A673 (cell line): Measurements from ENCODE around the gene NEUROD1. TPM values are rescaled to one million over a fixed set of nuclear protein-coding genes. Genes with fewer than 3 reads are reported as not detected.
"Not testable (repeated sequence)": the region's sequence is repeated elsewhere in the genome, so short reads cannot be mapped to it uniquely, and the experiment has no call there.

Experiments used
- BruUV-seq: library from RNA; stranded (reverse); fragments of 400-500 nt; replicated peaks from 2 replicates; lab custom pipeline; 2021; lab: Mats Ljungman, UMichigan
- CTCF ChIA-PET: fragments of 300-600 bp; sonication (Branson Sonifier 250); formaldehyde crosslinking; loops from one replicate; lab custom pipeline; 2022; ENCODE audit warnings: antibody characterized with exemption; lab: Charles Lee
- POLR2A ChIA-PET: fragments of 300-600 bp; sonication (Branson Sonifier 250); formaldehyde crosslinking; loops from one replicate; lab custom pipeline; 2022; ENCODE audit warnings: antibody characterized with exemption; ENCODE audit not compliant: low non-redundant PET; lab: Charles Lee
- DNase-seq: peaks from one replicate; pipeline ENCODE4 v3.0.0-alpha.2; 2015; ENCODE audit warnings: low spot score
- H3K27ac ChIP-seq: fragments of 200-600 bp; sonication (generic); 2 replicates; pipeline ENCODE4 v1.5.1; 2016; ENCODE audit warnings: mixed run types, low read depth, mild to moderate bottlenecking, mixed read lengths, antibody characterized with exemption, low read length; ENCODE audit not compliant: poor library complexity, severe bottlenecking
- H3K27me3 ChIP-seq: fragments of 200-600 bp; sonication (generic); replicated peaks from 2 replicates; pipeline ENCODE4 v1.6.1; 2017; ENCODE audit warnings: mixed run types, low read depth, mild to moderate bottlenecking, mixed read lengths, antibody characterized with exemption, low read length; ENCODE audit not compliant: insufficient read depth, poor library complexity
- H3K36me3 ChIP-seq: fragments of 200-600 bp; sonication (generic); 2 replicates; pipeline ENCODE4 v1.6.1; 2016; ENCODE audit warnings: mixed run types, mild to moderate bottlenecking, mixed read lengths, antibody characterized with exemption, low read length; ENCODE audit not compliant: insufficient read depth, poor library complexity, severe bottlenecking
- H3K4me1 ChIP-seq: fragments of 200-600 bp; sonication (generic); 2 replicates; pipeline ENCODE4 v1.6.1; 2017; ENCODE audit warnings: mixed run types, mild to moderate bottlenecking, mixed read lengths, antibody characterized with exemption, low read length; ENCODE audit not compliant: insufficient read depth, poor library complexity, severe bottlenecking
- H3K4me3 ChIP-seq: fragments of 200-600 bp; sonication (generic); 2 replicates; pipeline ENCODE4 v1.5.1; 2016; ENCODE audit warnings: low read depth, mixed run types, mild to moderate bottlenecking, mixed read lengths, low read length; ENCODE audit not compliant: poor library complexity, severe bottlenecking
- H3K9me3 ChIP-seq: fragments of 200-600 bp; sonication (generic); 2 replicates; pipeline ENCODE4 v1.6.1; 2016; ENCODE audit warnings: mixed run types, low read depth, mild to moderate bottlenecking, mixed read lengths, antibody characterized with exemption, low read length; ENCODE audit not compliant: poor library complexity, severe bottlenecking
- CTCF ChIP-seq: fragments of 300-800, 200-600 bp; sonication (generic); conservative IDR thresholded peaks from 2 replicates; pipeline ENCODE4 v1.5.1; 2017; ENCODE audit warnings: low read depth, mild to moderate bottlenecking, antibody characterized with exemption, low read length, moderate library complexity, mixed read lengths
- EZH2 ChIP-seq: fragments of 200-600 bp; sonication (generic); IDR thresholded peaks from 2 replicates; pipeline ENCODE4 v1.6.1; 2017; ENCODE audit warnings: borderline replicate concordance, low read depth, mild to moderate bottlenecking, mixed read lengths, antibody characterized with exemption, low read length; ENCODE audit not compliant: poor library complexity, severe bottlenecking
- intact Hi-C: fragments of 100-400 bp; cut with micrococcal nuclease; formaldehyde crosslinking; loops from one replicate; pipeline ENCODE4 v1.10.0; 2022; ENCODE audit not compliant: unreplicated experiment
- total RNA-seq: library from RNA; stranded (reverse); gene quantifications from 2 replicates; pipeline ENCODE4 v1.2.3, GENCODE V29; 2021

NEUROD1 gene
- total RNA-seq, 1 experiment from 2014 or later: not detected

- DNase-seq: no peak
- TF ChIP-seq CTCF (no peak), EZH2 (no peak)
Observed at GRCh38 chr2:181723731-181724130, 43.4 kb upstream of the NEUROD1 start.

GRCh38 chr2:181715033-181715630 lies 34.8 kb upstream of the NEUROD1 start:
- ChIA-PET CTCF (interaction anchor here (0.5 to 1.9 kb wide), 15 partner anchors 8 to 1591 kb away, joined by 3 to 28 read pairs (median 4); partner anchors contain the start of gene ITGA4), POLR2A (interaction anchor here (0.5 to 0.6 kb wide), 2 partner anchors 16 to 37 kb away, joined by 3 to 4 read pairs; no protein-coding TSS in a partner anchor)
- Histone ChIP-seq H3K27me3 (no peaks in the 10 kb centered on the region), H3K4me1 (no peaks in the 10 kb centered on the region), H3K4me3 (no peak overlapping the region), H3K27ac (no peak overlapping the region), H3K9me3 (no peaks in the 10 kb centered on the region), H3K36me3 (no peaks in the 10 kb centered on the region)
- BruUV-seq: no TSS peak
- intact Hi-C loops: loop anchor here (1.0 to 10.0 kb wide), 5 partner anchors 142 to 1590 kb away; partner anchors contain the start of gene ITGA4
- peak; percentile 81 for TF ChIP-seq CTCF
- no peak for TF ChIP-seq EZH2
- DNase-seq: peak; percentile 85

More at GRCh38 chr2:181723731-181724130, 43.4 kb upstream of the NEUROD1 start:
- CTCF ChIA-PET: interaction anchor here (1.3 kb wide), 1 partner anchor 8 kb away, joined by 4 read pairs; no protein-coding TSS in a partner anchor
- no TSS peak for BruUV-seq
- H3K36me3 ChIP-seq: no peaks in the 10 kb centered on the region
- H3K4me3 ChIP-seq: no peak overlapping the region
- no peaks in the 10 kb centered on the region for H3K4me1 ChIP-seq
- no peak overlapping the region for H3K27ac ChIP-seq
- POLR2A ChIA-PET: interaction anchor here (0.6 kb wide), 1 partner anchor 256 kb away, joined by 5 read pairs; no protein-coding TSS in a partner anchor
- no peaks in the 10 kb centered on the region for H3K9me3 ChIP-seq
- H3K27me3 ChIP-seq: no peaks in the 10 kb centered on the region
- intact Hi-C loops: no loop called here

- H3K27me3 ChIP-seq, H3K9me3 ChIP-seq, H3K27ac ChIP-seq, H3K36me3 ChIP-seq, H3K4me3 ChIP-seq, CTCF ChIA-PET, H3K4me1 ChIP-seq, BruUV-seq, DNase-seq, POLR2A ChIA-PET: not testable (repeated sequence)
- intact Hi-C loops: loop anchor here (10.0 kb wide), 1 partner anchor 256 kb away; the partner anchor contains the start of gene ITGA4
Observed at GRCh38 chr2:181711051-181711450, 30.7 kb upstream of the NEUROD1 start.

GRCh38 chr2:181702519-181702918 lies 22.2 kb upstream of the NEUROD1 start:
- H3K4me1 ChIP-seq, BruUV-seq, H3K9me3 ChIP-seq, POLR2A ChIA-PET, H3K27me3 ChIP-seq, H3K27ac ChIP-seq, H3K4me3 ChIP-seq, CTCF ChIA-PET, intact Hi-C loops, H3K36me3 ChIP-seq, DNase-seq: not testable (repeated sequence)
